Esophagus (tissue), 2 donors: ENCODE data around the gene LMBRD1. TPM values are rescaled to one million over a fixed set of nuclear protein-coding genes. Genes with fewer than 3 reads are reported as not detected.

Experiments
- H3K27ac ChIP-seq, 2 donors: one replicate each; pipeline ENCODE4 v1.5.1; 2013; ENCODE audit warnings: low read depth in 2 of 2, mild to moderate bottlenecking in 2 of 2, inconsistent platforms in 1 of 2, low read length in 1 of 2, moderate library complexity in 1 of 2
- H3K27me3 ChIP-seq, 2 donors: one replicate each; pipeline ENCODE4 v1.6.1; 2013; ENCODE audit warnings: low read length in 2 of 2, control low read depth in 1 of 2, mild to moderate bottlenecking in 1 of 2; ENCODE audit not compliant: insufficient read depth in 2 of 2, control insufficient read depth in 1 of 2
- H3K36me3 ChIP-seq, 2 donors: one replicate each; pipeline ENCODE4 v1.6.1; 2013; ENCODE audit warnings: low read length in 1 of 2; ENCODE audit not compliant: control insufficient read depth in 2 of 2, insufficient read depth in 2 of 2
- H3K4me1 ChIP-seq, 2 donors: one replicate each; pipeline ENCODE4 v1.6.1; 2013; ENCODE audit warnings: low read length in 1 of 2; ENCODE audit not compliant: control insufficient read depth in 2 of 2, insufficient read depth in 2 of 2
- H3K4me3 ChIP-seq, 2 donors: one replicate each; pipeline ENCODE4 v1.5.1; 2013; ENCODE audit warnings: low read length in 2 of 2, mild to moderate bottlenecking in 2 of 2, low read depth in 1 of 2, moderate library complexity in 1 of 2
- H3K9me3 ChIP-seq, 2 donors: one replicate each; pipeline ENCODE4 v1.6.1; 2013; ENCODE audit warnings: mild to moderate bottlenecking in 2 of 2, low read depth in 1 of 2, low read length in 1 of 2, moderate library complexity in 1 of 2; ENCODE audit not compliant: control insufficient read depth in 2 of 2, insufficient read depth in 1 of 2
- WGBS, 2 donors: extraction: QIAGEN DNeasy Blood & Tissue Kit; methylation state at CpG; one replicate each; pipeline ENCODE4 v1.1.7; 2013; 5-methylcytosine and 5-hydroxymethylcytosine counted together
- polyA plus RNA-seq, 2 donors: library from polyadenylated mRNA; stranded (reverse); fragments of 200-250 nt; gene quantifications; one replicate each; pipeline ENCODE4 v1.2.3, GENCODE V29; 2013
- donor health status: healthy with polysubstance abuse.
- donor health status: Bipolar disorder and iron deficiency.

LMBRD1 gene
- polyA plus RNA-seq, 2 donors, result 22.3 to 28.0 TPM

DNA sequence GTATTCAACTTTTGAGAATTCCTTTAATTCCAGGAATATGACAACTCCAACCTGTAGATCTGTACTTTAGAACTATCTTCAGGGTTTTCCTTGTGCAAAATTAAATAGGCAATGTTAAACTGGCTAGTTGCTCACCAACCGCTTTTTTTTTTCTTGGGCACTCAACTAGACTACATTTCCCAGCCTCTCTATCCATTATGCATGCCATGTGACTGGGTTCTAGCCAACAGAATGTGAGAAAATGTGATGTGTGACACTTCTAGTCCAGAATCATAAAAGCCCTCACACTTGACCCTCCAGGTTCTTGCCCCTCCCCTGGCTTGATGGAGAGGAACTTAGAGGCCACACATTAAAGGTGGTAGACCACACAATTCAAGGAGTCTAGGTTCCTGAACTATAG is 166.0 kb downstream of the LMBRD1 start:
- no peak overlapping the region for H3K27ac ChIP-seq
- H3K9me3 ChIP-seq, result no peaks in the 10 kb centered on the region
- no peaks in the 10 kb centered on the region for H3K27me3 ChIP-seq
- no peak overlapping the region for H3K4me3 ChIP-seq
- no peaks in the 10 kb centered on the region for H3K36me3 ChIP-seq
- no peaks in the 10 kb centered on the region for H3K4me1 ChIP-seq
- WGBS, 2 donors, result 91 to 96% methylated on average over 1 of the region's 1 CpG

GRCh38 chr6:69627625-69628024 is 169.2 kb downstream of the LMBRD1 start:
- H3K4me1 ChIP-seq, result no peaks in the 10 kb centered on the region
- H3K27ac ChIP-seq, result no peak overlapping the region
- H3K9me3 ChIP-seq, result no peaks in the 10 kb centered on the region
- H3K4me3 ChIP-seq, result no peak overlapping the region
- no peaks in the 10 kb centered on the region for H3K27me3 ChIP-seq
- H3K36me3 ChIP-seq, result no peaks in the 10 kb centered on the region
- WGBS, 2 donors, result 46 to 73% methylated on average over 1 of the region's 1 CpG

GRCh38 chr6:69624944-69625343 is 171.9 kb downstream of the LMBRD1 start:
- no peak overlapping the region for H3K27ac ChIP-seq
- H3K4me3 ChIP-seq, result no peak overlapping the region

More at GRCh38 chr6:69624944-69625343, 171.9 kb downstream of the LMBRD1 start:
- Histone ChIP-seq H3K36me3 (no peaks in the 10 kb centered on the region), H3K4me1 (no peaks in the 10 kb centered on the region), H3K9me3 (no peaks in the 10 kb centered on the region), H3K27me3 (no peaks in the 10 kb centered on the region)
- 69 to 87% methylated on average over 2 of the region's 2 CpGs for WGBS, 2 donors

Other genes with a start within 250 kb of the LMBRD1 start
- gene COL19A1, start 69.5 kb upstream of the LMBRD1 start, polyA plus RNA-seq, result under 1 TPM; 0.02 to 0.04 TPM